HepG2 (cell line): ENCODE measurements around the gene MED9. TPM values are rescaled to one million over a fixed set of nuclear protein-coding genes. Genes with fewer than 3 reads are reported as not detected.

Source experiments
- CREM ChIP-seq, 2 experiments: sonication (generic) in 1 of 2; formaldehyde crosslinking in 1 of 2; IDR thresholded peaks; 2 replicates each; pipeline versions ENCODE4 v1.4.0 to v1.6.1; 2016 to 2020; ENCODE audit warnings: antibody characterized with exemption in 1 of 2, mild to moderate bottlenecking in 1 of 2, missing genetic modification reagents in 1 of 2
- GATAD1 ChIP-seq: IDR thresholded peaks from 2 replicates; pipeline ENCODE4 v1.6.1; 2016; ENCODE audit warnings: missing genetic modification reagents, missing compliant biosample characterization
- HDAC6 ChIP-seq: fragments of 200-600 bp; sonication (generic); IDR thresholded peaks from 2 replicates; pipeline ENCODE4 v1.7.0; 2017; ENCODE audit warnings: mild to moderate bottlenecking, antibody characterized with exemption, low read length, low read depth
- JDP2 ChIP-seq: sonication (generic); formaldehyde crosslinking; IDR thresholded peaks from 2 replicates; pipeline ENCODE4 v1.8.1; 2022; ENCODE audit warnings: missing genetic modification reagents, borderline replicate concordance
- KAT7 ChIP-seq: IDR thresholded peaks from 2 replicates; pipeline ENCODE4 v1.6.1; 2018; ENCODE audit warnings: borderline replicate concordance, missing compliant biosample characterization
- MTF2 ChIP-seq: sonication (generic); formaldehyde crosslinking; IDR thresholded peaks from 2 replicates; pipeline ENCODE4 v1.5.0; 2020; ENCODE audit warnings: missing genetic modification reagents, borderline replicate concordance
- PCBP1 ChIP-seq: fragments of 200-400 bp; formaldehyde crosslinking; IDR thresholded peaks from 2 replicates; pipeline ENCODE4 v1.6.1; 2017; ENCODE audit warnings: mild to moderate bottlenecking, low read depth, low read length, borderline replicate concordance
- RBFOX2 ChIP-seq: fragments of 200-400 bp; formaldehyde crosslinking; IDR thresholded peaks from 2 replicates; pipeline ENCODE4 v1.6.1; 2017; ENCODE audit warnings: low read depth, mild to moderate bottlenecking, low read length
- SMAD1 ChIP-seq: sonication (generic); formaldehyde crosslinking; IDR thresholded peaks from 2 replicates; pipeline ENCODE4 v1.4.0; 2020; ENCODE audit warnings: missing genetic modification reagents, low read depth, mild to moderate bottlenecking, borderline replicate concordance
- TCF7L2 ChIP-seq: IDR thresholded peaks from 2 replicates; pipeline ENCODE4 v1.6.1; 2011; ENCODE audit warnings: mild to moderate bottlenecking, low read depth, low read length, moderate library complexity
- ZNF251 ChIP-seq: sonication (generic); formaldehyde crosslinking; IDR thresholded peaks from 2 replicates; pipeline ENCODE4 v1.9.0; 2021; ENCODE audit warnings: mild to moderate bottlenecking, missing genetic modification reagents
- ZNF33B ChIP-seq: sonication (generic); formaldehyde crosslinking; IDR thresholded peaks from 2 replicates; pipeline ENCODE4 v1.5.1; 2020; ENCODE audit warnings: mild to moderate bottlenecking, missing genetic modification reagents
- ZNF446 ChIP-seq: sonication (generic); formaldehyde crosslinking; IDR thresholded peaks from 2 replicates; pipeline ENCODE4 v1.5.0; 2020; ENCODE audit warnings: mild to moderate bottlenecking, missing genetic modification reagents
- ZNF775 ChIP-seq: sonication (generic); formaldehyde crosslinking; IDR thresholded peaks from 2 replicates; pipeline ENCODE4 v1.4.0; 2020; ENCODE audit warnings: missing genetic modification reagents, mild to moderate bottlenecking, moderate library complexity, borderline replicate concordance
- polyA plus RNA-seq, 8 experiments: library from polyadenylated mRNA; depleted of rRNA in 3 of 8; stranded (reverse) in 7 of 8; unstranded in 1 of 8; fragments of >200 nt; fragmentation: Illumina TruSeq in 4 of 8; extraction: Trizol in 4 of 8; gene quantifications; 2 replicates each; pipeline versions ENCODE4 v1.2.1 to v1.2.3, GENCODE V29; 2011 to 2016; ENCODE audit warnings: low read depth in 4 of 8, missing spikeins in 1 of 8, mixed read lengths in 1 of 8; ENCODE audit not compliant: insufficient read depth in 1 of 8
- total RNA-seq, 5 experiments: library from RNA; depleted of rRNA; stranded (reverse); fragments of >200 nt; fragmentation: Illumina TruSeq; extraction: Trizol; gene quantifications; 2 replicates each; pipeline ENCODE4 v1.2.3, GENCODE V29; 2016; ENCODE audit warnings: low read depth in 1 of 5
- TF ChIP-seq, protein P1 (sequence below): sonication (generic); formaldehyde crosslinking; IDR thresholded peaks from 2 replicates; pipeline ENCODE4 v1.4.0; 2020; ENCODE audit warnings: missing genetic modification reagents
- TF ChIP-seq, protein P2 (sequence below): sonication (generic); formaldehyde crosslinking; IDR thresholded peaks from 2 replicates; pipeline ENCODE4 v1.4.0; 2020; ENCODE audit warnings: missing genetic modification reagents, borderline replicate concordance
- TF ChIP-seq, protein P3 (sequence below): sonication (generic); formaldehyde crosslinking; IDR thresholded peaks from 2 replicates; pipeline ENCODE4 v1.4.0; 2020; ENCODE audit warnings: low read depth, mild to moderate bottlenecking, missing genetic modification reagents
- TF ChIP-seq, protein P4 (sequence below): sonication (generic); formaldehyde crosslinking; IDR thresholded peaks from 2 replicates; pipeline ENCODE4 v1.5.1; 2020; ENCODE audit warnings: missing genetic modification reagents, mild to moderate bottlenecking, borderline replicate concordance

MED9 gene
- total and polyA plus RNA-seq, 2 of the 13 experiments (the other 11 are each of a cell fraction or from before 2014, with no cell fraction given), result 11.9 to 15.1 TPM

GRCh38 chr17:17445925-17446665, 30.7 kb upstream of the MED9 start (continued):
- TF ChIP-seq CREM (IDR thresholded peaks at IDR 0.05) (peak; percentile 92), CREM (CRISPR knock-in tag; IDR thresholded peaks at IDR 0.05) (no peak), RBFOX2 (no peak), ZNF775 (CRISPR knock-in tag) (0 out of 2 replicates have a peak, but pooled peaks have one; percentile 45), ZNF33B (CRISPR knock-in tag) (0 out of 2 replicates have a peak, but pooled peaks have one; percentile 27), HDAC6 (no peak), PCBP1 (no peak), TCF7L2 (peak; percentile 81; the same call in 1 of the 2 replicates), ZNF446 (CRISPR knock-in tag) (no peak), ZNF251 (CRISPR knock-in tag) (no peak), MTF2 (no peak), GATAD1 (CRISPR knock-in tag) (no peak; the same call in 1 of the 2 replicates), SMAD1 (no peak; the same call in 1 of the 2 replicates), KAT7 (CRISPR knock-in tag) (no peak), JDP2 (CRISPR knock-in tag) (no peak)
- TF ChIP-seq, protein P1, sequence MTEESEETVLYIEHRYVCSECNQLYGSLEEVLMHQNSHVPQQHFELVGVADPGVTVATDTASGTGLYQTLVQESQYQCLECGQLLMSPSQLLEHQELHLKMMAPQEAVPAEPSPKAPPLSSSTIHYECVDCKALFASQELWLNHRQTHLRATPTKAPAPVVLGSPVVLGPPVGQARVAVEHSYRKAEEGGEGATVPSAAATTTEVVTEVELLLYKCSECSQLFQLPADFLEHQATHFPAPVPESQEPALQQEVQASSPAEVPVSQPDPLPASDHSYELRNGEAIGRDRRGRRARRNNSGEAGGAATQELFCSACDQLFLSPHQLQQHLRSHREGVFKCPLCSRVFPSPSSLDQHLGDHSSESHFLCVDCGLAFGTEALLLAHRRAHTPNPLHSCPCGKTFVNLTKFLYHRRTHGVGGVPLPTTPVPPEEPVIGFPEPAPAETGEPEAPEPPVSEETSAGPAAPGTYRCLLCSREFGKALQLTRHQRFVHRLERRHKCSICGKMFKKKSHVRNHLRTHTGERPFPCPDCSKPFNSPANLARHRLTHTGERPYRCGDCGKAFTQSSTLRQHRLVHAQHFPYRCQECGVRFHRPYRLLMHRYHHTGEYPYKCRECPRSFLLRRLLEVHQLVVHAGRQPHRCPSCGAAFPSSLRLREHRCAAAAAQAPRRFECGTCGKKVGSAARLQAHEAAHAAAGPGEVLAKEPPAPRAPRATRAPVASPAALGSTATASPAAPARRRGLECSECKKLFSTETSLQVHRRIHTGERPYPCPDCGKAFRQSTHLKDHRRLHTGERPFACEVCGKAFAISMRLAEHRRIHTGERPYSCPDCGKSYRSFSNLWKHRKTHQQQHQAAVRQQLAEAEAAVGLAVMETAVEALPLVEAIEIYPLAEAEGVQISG (CRISPR knock-in tag), result peak; percentile 85
- TF ChIP-seq, protein P2, sequence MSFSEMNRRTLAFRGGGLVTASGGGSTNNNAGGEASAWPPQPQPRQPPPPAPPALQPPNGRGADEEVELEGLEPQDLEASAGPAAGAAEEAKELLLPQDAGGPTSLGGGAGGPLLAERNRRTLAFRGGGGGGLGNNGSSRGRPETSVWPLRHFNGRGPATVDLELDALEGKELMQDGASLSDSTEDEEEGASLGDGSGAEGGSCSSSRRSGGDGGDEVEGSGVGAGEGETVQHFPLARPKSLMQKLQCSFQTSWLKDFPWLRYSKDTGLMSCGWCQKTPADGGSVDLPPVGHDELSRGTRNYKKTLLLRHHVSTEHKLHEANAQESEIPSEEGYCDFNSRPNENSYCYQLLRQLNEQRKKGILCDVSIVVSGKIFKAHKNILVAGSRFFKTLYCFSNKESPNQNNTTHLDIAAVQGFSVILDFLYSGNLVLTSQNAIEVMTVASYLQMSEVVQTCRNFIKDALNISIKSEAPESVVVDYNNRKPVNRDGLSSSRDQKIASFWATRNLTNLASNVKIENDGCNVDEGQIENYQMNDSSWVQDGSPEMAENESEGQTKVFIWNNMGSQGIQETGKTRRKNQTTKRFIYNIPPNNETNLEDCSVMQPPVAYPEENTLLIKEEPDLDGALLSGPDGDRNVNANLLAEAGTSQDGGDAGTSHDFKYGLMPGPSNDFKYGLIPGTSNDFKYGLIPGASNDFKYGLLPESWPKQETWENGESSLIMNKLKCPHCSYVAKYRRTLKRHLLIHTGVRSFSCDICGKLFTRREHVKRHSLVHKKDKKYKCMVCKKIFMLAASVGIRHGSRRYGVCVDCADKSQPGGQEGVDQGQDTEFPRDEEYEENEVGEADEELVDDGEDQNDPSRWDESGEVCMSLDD (CRISPR knock-in tag), result peak; percentile 38; the same call in 1 of the 2 replicates
- TF ChIP-seq, protein P3, sequence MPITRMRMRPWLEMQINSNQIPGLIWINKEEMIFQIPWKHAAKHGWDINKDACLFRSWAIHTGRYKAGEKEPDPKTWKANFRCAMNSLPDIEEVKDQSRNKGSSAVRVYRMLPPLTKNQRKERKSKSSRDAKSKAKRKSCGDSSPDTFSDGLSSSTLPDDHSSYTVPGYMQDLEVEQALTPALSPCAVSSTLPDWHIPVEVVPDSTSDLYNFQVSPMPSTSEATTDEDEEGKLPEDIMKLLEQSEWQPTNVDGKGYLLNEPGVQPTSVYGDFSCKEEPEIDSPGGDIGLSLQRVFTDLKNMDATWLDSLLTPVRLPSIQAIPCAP, result no peak
- TF ChIP-seq, protein P4, sequence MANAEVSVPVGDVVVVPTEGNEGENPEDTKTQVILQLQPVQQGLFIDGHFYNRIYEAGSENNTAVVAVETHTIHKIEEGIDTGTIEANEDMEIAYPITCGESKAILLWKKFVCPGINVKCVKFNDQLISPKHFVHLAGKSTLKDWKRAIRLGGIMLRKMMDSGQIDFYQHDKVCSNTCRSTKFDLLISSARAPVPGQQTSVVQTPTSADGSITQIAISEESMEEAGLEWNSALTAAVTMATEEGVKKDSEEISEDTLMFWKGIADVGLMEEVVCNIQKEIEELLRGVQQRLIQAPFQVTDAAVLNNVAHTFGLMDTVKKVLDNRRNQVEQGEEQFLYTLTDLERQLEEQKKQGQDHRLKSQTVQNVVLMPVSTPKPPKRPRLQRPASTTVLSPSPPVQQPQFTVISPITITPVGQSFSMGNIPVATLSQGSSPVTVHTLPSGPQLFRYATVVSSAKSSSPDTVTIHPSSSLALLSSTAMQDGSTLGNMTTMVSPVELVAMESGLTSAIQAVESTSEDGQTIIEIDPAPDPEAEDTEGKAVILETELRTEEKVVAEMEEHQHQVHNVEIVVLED (CRISPR knock-in tag), result peak; percentile 27; the same call in 1 of the 2 replicates
